ENCODE measurements around the gene ZNF22.

Gene ZNF22
- total RNA-seq: 16.5 to 23.0 (median 20.8) reads per million in 4 donors

DNA sequence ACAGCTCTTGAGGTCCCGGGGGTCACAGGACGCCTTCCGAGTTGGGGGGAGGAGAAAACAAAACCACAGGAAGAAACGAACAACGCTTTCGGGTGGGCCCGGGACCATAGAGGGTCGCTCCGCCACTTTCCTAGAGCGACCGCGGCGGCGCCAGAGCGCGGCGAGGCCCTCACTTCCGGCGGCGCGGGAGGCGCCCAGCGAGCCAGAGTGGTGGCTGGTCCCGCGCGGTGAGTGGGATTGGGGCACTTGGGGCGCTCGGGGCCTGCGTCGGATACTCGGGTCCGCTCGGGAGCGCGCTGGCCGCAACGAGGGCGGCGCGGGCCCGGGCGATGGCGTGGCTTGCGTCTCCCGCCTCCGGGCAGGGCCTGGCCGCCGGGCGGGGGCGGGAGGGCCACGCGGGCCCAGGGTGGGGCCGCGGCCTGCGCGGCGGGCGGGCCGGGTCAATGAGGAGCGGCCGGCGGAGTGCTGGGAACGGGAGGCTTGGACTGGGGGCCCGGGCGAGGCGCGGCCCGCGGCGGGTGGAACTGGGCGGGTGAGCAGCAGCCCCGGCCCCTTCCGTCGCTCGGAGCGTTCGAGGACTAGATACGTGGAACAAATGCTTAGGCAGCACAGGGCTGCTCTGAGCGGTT is at the start of gene ZNF22:
Gene ZNF22, plus strand, starts transcription at position 172 of the 629 bp plus-strand sequence. CDS start 2,446 bp downstream, outside the sequence.
- DNase-seq: peak in 4 of 5 donors; percentile 36 to 73 (median 44)

DNA sequence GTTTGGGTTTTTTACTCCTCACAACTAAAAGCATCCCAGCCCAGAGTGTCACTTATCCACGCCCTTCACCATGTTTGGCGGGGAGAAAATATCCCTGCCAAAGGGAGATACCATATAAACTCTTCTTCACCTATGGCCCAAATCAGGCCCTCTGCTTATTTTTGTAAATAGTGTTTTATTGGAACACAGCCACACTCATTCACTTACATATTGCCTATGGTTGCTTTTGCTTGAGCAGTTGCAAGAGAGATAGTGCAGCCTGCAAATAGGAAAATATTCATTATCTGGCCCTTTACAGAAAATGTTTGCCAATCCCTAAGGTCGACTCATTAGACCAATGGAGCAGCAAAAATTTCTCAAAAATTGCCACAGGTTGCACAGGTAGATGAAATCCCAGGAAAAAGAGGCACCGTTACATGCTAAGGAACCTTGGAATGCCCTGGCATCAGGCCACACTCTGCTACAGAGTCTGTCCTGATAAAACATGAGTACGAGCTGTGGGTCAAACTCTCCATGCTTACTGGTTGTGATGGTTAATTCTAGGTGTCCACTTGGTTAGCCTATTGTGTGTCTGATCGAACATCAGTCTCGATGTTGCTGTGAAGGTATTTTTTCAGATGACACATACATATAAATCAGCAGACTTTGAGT is 49.0 kb upstream of the ZNF22 start:
- no peak for DNase-seq

DNA sequence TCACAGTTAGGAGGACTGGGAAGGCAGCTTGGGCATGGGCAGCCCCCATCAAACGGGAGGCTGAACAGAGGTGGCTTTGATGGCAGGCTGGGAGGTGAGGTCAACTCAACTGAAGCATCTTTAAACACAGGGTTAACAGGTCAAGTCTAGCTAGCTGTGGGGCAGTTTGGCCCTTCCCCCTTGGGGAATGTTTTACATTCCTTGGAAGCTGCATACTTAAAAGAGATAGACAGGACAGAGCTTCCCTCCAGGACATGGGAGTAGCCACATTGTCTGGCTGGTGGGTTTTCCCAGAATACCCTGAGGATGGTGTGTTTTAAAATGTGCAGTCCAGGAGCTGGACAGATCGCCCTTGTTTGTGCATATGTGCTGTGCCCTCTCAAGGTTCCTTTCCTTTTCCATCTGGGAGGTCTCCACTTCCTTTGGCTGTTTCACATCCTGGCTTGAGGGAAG is 47.9 kb upstream of the ZNF22 start:
- no peak for DNase-seq

DNA sequence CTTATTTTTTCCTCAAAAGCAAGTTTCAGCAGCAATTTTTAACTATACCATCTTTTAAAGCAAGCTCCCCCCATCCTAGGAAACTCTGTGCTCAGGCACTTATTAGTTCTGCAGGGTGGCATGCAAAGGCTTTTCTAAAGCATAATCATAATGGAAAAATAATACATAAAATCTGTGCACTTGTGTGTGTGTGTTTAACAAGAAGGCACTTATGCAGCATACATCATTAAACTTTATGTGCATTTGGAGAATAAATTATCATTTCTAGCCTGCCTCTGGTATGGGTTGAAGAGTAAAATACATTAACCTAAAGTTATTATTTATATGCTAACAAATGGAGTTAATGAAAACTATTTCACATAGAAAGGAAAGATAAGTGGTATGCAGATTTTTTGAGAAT is 46.7 kb upstream of the ZNF22 start:
- no peak for DNase-seq

DNA sequence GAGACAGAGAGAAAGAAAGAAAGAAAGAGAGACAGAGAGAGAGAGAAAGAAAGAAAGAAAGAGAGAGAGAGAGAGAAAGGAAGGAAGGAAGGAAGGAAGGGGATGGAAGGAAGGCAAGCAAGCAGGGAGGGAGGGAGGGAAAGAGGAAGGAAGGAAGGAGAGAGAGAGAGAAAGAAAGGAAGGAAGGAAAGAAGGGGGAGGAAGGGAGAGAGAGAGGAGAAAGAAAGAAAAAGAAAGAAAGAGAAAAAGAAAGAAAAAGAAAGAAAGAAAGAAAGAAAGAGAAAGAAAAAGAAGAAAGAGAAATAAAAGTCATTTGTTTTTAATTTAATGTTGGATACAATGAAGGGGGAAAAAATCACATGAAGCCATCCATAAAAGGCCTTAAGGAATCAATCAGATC is 45.8 kb upstream of the ZNF22 start:
- DNase-seq: no peak

DNA sequence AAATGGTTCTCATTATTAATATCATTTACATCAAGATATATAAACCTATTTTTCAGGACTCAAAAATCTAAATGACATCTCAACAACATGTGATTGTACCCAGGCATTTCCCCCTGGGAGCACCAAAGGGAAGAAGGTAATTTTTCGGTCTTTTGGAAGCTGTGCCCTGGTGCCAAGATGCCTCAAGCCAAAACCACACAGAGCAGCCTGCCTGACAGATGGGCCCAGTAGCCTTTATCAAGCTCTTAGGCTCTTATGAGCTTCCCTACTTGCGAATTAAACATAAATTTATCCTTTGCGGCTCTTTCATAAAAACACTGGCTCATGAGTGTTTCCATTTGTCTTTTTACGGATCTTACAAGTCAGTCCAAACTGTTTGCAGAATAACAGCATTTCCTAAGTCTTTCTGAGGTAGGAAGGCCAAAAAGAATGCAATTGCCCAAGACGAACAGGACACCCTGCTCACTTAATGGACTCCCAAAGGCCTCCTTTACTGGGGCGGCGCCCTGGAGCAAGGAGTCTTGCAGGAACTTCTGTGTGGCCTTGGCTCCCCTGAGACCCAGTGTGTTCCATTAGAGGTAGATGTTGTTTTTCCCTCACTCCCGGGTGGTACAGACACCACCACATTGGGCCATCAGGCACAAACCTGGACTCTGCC is 45.2 kb upstream of the ZNF22 start:
- peak in 1 of 5 donors; percentile 0 for DNase-seq

DNA sequence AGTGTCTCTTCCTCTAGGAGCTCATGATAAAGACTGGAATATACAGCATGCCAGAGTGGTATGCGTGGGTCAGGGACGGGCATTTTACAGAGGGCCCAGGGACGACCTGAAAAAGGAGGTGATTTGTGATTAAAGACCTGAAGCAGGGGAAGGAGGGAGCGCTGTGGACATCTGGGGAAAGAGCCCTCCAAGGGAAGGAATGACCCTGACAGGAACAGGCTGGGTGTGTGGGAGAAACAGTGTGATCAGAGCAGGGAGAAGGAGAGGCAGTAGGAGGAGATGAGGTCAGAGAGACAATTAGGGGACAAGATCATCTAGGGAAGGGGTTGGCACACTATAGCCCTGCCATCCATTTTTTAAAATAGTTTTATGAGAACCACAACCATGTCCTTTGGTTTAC is 44.5 kb upstream of the ZNF22 start:
- DNase-seq: no peak

DNA sequence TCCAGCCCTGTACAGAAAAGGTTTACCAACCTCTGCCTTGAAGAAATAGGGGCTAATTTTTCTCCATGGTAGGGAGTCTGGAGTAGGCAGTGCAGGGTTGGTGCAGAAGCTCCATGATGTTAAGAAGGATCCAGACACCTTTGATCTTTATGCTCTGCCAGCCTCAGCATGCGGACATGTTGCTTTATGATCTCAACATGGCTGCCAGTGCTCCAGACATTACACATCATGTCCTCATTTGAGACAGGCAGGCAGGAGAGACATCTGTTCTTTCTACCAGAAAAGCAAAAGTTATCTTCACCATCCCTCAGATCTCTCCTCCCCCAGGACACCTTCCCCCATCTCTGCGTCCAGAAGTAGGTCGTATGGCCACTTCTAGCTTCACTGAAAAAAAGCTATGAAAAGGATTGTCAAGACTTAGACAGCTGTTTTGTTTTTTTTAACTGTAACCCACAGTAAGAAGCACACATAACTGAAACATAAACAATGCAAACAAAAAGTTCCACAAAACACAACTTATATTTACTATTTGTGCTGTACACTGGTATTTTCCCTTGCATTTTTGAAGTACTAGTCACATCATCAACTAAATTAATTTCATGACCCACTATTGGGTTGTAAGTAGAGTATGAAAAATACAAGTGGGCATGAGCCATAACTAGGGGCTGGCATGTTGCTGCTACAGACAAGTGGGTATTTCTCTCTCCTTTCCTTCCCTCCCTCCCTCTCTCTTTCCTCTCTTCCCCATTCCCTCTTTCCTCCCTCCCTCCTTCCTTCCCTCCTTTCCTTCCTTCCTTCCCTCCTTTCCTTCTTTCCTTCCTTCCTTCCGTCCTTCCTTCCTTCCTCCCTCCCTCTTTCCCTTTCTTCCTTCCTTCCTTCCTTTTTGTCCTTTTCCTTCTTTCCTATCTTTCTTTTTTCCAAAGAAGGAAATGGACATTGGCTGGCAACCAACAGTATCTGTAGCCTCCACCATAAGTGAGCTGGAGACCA is 43.7 kb upstream of the ZNF22 start:
- DNase-seq: no peak

DNA sequence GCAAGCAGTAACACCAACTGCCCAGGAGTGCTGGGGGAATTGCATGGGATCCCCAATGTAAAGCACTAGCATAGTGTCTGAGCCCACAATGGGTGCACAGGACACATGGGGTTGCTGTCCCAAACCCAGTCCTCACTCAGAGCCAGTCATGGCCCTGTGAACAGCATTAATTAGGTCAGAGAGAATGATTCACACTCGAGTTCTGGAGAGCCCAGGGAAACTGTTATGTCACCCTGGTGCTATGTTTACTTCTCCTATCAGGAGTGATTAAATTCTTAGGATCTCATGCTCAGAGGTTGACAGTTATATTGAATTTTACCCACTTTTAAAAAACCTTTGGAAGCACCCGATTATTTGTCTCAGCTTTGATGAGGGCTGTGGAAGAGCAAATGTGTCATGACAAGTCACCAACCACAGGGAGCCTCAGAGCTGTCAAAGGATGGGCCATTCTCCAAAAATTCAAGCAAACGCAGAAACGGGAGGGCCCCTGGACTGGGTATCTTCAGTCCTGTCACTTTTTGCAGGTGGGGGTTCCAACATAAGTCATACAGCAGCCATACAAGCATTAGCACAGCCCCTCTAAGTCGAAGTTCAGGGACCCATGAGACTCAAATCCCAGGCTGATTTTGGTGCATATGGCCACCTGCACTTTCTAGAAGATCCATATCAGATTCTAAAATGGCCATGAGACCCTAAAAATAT is 42.4 kb upstream of the ZNF22 start:
- no peak for DNase-seq

DNA sequence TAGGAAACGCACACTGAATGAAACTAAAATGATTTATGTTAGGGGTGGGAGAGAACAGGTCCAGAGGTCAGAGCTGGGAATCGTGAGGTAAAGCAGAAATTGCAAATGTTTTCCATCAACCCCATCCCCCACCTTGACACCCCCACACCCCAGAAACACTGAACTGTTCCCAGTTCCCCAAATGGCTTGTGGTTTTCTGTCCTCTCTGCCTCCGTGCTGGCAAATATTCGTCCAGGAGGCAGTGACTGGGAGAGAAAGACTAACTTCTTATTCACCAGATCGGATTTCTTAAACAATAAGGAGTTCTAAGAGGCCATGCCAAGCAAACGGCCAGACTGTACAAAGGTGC is 41.9 kb upstream of the ZNF22 start:
- no peak for DNase-seq

DNA sequence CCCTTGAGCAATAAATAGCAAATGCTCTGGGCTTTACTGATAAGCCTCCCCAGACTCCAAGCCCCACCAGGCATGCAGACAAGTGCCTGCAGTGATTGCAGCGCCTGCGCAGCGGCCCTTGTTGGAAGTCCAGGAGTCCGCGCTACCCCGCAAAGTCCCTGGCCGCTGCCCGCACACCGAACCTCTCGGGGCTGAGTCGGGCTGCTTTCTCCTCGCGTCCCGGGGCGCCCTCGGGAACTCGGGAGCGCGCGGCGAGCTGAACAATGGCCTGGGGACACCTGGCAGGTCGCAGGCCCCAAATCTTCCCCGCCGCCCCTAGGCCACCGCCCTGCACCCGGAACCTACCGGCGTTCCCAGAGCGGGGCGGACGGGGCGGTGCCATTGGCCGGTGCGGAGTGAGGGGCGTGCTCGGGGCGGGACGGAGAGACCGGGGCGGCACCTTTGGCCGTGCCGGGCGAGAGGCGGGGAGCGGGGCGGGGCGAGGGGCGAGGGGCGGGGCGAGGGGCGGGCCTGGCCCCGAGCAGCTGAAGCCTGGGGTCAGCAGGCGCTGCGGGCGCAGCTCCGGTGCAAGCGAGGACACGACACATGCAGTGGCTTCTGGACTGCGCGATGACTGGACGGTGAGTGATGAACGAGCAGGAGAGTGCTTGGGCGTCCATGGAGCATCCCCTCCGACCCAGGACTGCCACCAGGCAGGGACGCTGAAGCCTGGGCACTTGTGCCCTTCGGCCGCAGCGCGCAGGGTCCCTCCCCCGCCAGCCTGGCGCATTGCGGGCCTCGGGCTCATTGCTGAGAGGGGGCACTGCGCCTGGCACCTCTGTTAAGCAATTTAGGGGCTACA is 41.3 kb upstream of the ZNF22 start, which contains the start of gene RASSF4:
Gene RASSF4, plus strand, starts transcription at position 556 of the 841 bp plus-strand sequence. CDS start 10,401 bp downstream, outside the sequence.
- DNase-seq: peak; percentile 82 to 89 (median 85)

DNA sequence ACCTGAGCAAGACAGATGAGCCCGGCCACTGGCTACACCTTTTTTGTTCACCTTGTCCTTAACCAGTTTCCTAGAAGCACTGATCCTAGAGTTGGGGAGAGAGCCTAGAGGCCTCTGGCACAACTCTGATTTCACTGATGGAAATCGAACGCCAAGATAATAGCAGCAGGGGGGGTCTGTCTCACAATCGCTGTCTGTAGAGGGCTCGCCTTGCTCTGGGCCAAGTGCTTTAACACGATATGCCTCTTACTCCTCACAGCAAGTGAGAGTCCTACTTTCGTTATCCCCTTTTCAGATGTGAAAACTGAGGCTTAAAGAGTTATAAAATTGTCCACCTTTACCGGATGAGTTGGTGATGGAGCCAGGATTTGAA is 40.6 kb upstream of the ZNF22 start:
- no peak for DNase-seq

DNA sequence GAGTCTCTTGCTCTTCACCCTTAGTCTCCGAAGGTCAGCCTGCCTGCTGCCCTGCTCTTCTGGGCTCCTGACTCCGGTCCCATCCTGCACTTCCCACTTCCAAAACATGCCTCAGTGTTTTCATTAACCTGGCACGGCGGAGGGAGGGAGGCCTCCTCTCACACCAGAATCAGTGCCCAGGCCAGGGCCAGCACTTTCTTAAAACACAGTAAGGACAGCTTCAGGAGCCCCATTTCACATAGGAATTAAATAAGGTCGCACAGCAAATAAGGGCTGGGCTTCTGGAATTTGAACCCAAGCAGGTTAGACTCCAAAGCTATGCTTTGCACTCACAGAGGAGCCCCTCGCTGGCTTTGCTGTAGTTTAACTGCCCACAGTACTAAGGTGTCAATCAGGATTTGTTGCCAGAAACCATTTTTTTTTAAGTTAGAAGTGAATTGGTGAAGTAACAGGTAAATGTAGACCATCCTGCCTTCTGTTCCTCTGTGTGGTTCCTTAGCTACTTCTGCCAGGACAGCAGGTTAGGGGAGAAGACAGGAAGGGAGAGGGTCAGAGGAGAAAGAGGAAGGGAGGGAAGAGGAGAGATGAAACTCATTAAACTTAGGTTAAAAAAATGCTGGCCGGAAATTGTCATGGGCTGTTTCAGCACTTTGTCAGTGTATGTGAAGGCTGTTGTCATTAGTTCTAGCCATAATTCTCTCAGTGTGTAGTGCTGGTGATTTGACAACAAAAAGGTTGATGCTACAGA is 40.1 kb upstream of the ZNF22 start:
- no peak for DNase-seq

DNA sequence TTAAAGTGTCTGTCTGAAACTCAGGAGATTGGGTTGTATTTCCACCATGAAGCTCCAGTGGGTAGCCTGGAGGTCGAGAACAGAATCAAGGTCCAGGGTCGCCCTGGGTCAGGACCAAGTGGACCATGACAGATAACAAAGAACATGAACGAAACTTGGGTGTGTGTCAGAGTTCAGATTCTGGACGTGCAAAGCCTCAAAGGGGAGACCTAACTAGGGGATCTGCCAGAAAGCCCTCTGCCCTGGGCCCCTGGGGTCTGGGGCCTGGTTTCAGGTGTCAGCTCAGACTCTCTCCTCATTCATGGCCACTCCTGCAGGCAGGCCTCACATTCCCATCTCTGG is 39.5 kb upstream of the ZNF22 start:
- DNase-seq: no peak

DNA sequence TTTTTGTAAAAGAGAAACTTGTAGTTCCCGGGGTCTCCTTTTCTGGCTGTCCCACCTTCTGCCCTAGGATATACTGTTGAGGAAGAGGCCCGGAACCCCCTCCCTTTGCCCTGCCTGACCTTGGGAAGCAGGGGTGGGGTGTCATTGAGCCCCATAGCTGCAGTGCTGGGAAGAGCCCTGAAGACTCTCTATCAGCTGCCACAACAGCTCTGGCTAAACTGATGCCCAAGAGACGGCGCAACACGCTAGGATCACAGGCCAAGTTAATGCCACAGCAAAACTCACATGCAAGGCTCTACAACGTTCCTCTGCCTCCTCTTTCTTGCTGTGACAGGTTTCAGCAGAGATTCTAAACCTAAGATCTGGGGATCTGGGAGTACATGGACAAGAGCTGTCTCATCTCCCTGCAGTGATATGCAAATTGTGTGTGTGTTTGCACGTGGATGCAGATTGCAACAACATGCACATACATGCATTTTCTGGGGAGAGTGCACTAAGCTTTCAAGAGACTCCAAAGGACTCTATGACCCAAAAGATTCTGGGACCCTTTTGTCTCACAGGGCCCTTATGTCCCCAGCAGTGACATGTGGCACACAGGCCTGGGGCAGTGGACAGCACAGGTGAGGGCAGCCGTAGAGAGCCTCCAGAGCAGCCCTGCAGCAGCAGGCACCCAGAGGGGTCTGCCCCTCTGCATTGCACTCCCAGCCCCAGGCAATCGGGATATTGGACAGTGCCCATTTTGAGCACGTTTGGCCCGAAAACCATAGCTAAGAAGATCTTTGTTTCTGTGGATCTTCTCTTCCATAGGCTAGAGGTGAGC is 38.6 kb upstream of the ZNF22 start:
- DNase-seq: no peak

DNA sequence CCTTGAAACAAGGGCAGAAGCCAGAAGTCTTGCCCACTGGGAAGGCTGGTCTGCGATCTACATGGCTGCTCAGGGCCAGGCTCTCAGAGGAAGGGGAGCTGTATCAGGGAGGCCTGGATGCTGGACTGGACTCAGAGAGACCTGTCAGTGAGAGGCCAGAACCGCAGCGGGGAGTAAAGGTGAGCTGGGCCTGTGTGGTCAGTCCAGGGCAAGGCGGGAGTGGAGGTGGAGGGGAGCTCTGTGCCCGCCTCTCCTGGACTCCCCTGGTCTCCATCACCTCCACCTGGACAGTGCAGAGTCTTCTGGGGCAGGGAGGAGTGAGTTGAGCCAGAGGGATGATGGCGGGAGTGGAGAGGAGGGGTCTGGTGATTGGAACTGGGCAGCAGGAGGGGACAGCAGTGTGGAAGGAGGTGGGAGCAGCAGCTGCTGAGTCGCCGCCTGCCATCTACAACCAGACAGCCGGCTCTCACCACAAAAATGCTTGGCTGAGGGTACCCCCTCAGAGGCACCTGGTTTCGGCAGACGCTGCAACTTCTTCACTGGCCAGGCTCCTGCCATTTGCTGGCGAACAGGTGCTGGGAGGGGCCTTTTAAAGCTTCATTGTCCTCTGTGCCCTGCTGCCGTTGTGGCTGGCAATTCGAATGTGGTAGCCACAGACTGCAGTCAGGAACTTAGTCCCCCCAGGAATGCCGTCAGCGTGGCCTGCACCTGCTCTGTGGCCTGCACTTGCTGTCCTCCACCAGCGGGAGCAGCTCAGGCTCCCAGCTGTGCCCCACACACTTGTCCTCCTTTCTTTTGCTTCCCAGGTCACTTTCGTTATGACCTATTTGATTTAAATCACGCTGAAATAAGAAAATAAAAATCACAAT is 37.6 kb upstream of the ZNF22 start:
- no peak for DNase-seq

DNA sequence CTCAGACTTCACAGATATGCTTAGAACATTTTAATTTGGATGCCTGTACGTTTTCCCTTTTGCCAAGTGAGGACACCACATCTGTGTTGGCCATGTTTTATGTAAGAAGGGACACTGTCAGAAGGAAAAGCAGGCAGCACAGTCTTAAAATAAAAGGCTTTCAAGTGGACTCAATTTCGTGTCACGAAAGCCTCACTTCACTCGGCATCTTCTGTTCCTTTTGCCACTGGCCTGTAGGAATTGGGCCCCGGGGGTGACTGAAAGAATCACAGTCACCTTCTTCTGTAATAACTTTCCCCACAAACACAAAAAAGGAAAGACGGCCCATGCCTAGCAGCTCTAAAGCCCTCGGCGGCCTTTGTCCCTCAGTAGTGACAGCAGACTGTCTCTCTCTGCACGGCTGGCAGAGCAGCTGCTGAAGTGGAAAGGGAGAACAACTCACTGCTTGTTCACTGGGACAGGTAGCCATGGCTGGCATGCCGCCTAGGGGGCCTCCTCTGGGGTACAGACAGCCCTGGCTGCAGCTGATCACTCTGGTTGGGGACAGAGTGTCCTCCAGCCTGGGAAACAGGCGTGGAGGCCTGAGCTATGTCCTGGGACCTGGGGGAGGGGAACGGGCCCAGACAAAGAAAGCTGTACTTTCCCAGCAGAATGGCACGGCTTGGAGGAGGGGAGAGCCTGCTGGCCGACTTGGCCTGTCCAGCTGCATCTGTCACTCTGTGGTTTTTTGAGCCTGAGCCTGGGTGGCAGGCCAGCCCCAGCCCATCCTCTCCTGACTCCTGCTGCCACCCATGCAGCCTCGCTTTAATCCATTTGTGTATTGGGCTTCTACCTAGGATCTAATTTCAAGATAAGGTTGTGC is 36.7 kb upstream of the ZNF22 start:
- DNase-seq: no peak

DNA sequence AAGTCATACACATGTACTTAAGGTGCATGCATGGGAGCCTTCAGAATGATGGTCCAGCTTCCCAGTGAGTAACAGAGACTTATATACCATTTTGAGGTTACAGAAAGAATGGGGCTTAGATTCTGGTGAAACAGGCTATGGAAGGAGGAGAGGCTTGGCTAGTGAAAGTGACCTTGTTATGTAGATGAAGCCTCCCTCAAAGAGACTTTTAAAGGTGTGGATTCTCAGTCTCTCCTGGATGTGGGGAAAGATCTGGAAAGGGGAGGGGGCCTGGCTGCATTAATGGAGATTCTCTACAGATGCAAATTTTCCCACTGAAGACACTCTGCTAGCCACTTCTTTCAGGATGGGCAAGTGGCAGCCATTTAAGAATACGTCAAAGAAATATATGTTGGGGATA is 35.6 kb upstream of the ZNF22 start:
- no peak for DNase-seq
